K562 (cell line): ENCODE results near the gene CDKN1C. TPM values are rescaled to one million over a fixed set of nuclear protein-coding genes. Genes with fewer than 3 reads are reported as not detected.

ENCODE experiments used
- ATAC-seq: fragments of 200-7000 bp; cut with Tn5 transposase; 3 replicates; pipeline ENCODE4 v1.9.1; 2020; ENCODE audit warnings: moderate library complexity
- BruUV-seq: library from RNA; stranded (reverse); fragments of 400-500 nt; replicated peaks from 2 replicates; lab custom pipeline; 2021; lab: Mats Ljungman, UMichigan
- CTCF ChIA-PET: fragments of 300-600 bp; formaldehyde crosslinking; extraction: SDS; loops from one replicate; lab custom pipeline; 2021; ENCODE audit warnings: low intra/inter-chr PET ratio; lab: Yijun Ruan, JAX
- POLR2A ChIA-PET: fragments of 300-600, 350-650 bp; sonication (Branson Sonifier 250); formaldehyde crosslinking; extraction: SDS; loops from one replicate; lab custom pipeline; 2021; ENCODE audit warnings: antibody characterized with exemption, inconsistent platforms; lab: Yijun Ruan, JAX
- DNase-seq, 4 experiments: peaks; one replicate each; pipeline versions ENCODE4 v3.0.0 to v3.0.0-alpha.2; 2011 to 2018; ENCODE audit warnings: low spot score in 3 of 4, mixed read lengths in 3 of 4; ENCODE audit errors: extremely low read depth in 1 of 4
- FAIRE-seq: peaks from 2 replicates; lab custom pipeline; 2011; peaks lifted over from hg19 to GRCh38; lab: Jason Lieb, UNC
- H2AFZ ChIP-seq: 2 replicates; pipeline ENCODE4 v1.6.0; 2011; ENCODE audit warnings: low read depth, low read length, control low read depth, inconsistent platforms
- H3K27ac ChIP-seq: fragments of 200-600 bp; 3 replicates; pipeline ENCODE4 v1.8.0; 2011; ENCODE audit warnings: low read depth, mild to moderate bottlenecking, control low read depth, inconsistent platforms, low read length, moderate library complexity, mixed read lengths; ENCODE audit errors: extremely low read depth
- H3K27me3 ChIP-seq, 2 experiments: fragments of 300-600 bp in 1 of 2; 2 replicates in 1 of 2; 3 replicates in 1 of 2; pipeline versions ENCODE4 v1.6.0 to v1.8.0; 2011; ENCODE audit warnings: inconsistent platforms in 2 of 2, low read length in 2 of 2, mild to moderate bottlenecking in 1 of 2, mixed read lengths in 1 of 2, moderate library complexity in 1 of 2; ENCODE audit not compliant: control insufficient read depth in 2 of 2, insufficient read depth in 2 of 2
- H3K36me3 ChIP-seq: fragments of 300-600 bp; 3 replicates; pipeline ENCODE4 v1.8.0; 2011; ENCODE audit warnings: mild to moderate bottlenecking, low read length, inconsistent platforms; ENCODE audit not compliant: control insufficient read depth, insufficient read depth
- H3K4me1 ChIP-seq, 2 experiments: fragments of 200-600 bp in 1 of 2; replicated peaks in 1 of 2; 2 replicates in 1 of 2; 3 replicates in 1 of 2; pipeline versions ENCODE4 v1.5.1 to v1.8.0; 2011; ENCODE audit warnings: inconsistent platforms in 2 of 2, low read length in 2 of 2, mild to moderate bottlenecking in 1 of 2, mixed read lengths in 1 of 2, moderate library complexity in 1 of 2; ENCODE audit not compliant: control insufficient read depth in 2 of 2, insufficient read depth in 2 of 2
- H3K4me2 ChIP-seq: 2 replicates; pipeline ENCODE4 v1.6.1; 2011; ENCODE audit warnings: low read length, control low read depth, inconsistent platforms, mixed read lengths; ENCODE audit not compliant: insufficient read depth
- H3K4me3 ChIP-seq: fragments of 200-600 bp; sonication (generic), shearing (Covaris generic); 2 replicates; pipeline ENCODE4 v1.5.1; 2016; ENCODE audit warnings: control low read depth, inconsistent platforms
- H3K79me2 ChIP-seq: fragments of 200-600 bp; 3 replicates; pipeline ENCODE4 v1.8.0; 2011; ENCODE audit warnings: low read length, inconsistent platforms; ENCODE audit not compliant: control insufficient read depth, insufficient read depth
- H3K9ac ChIP-seq, 2 experiments: 2 replicates each; pipeline versions ENCODE4 v1.6.0 to v1.6.1; 2011; ENCODE audit warnings: low read depth in 2 of 2, low read length in 2 of 2, control low read depth in 1 of 2, inconsistent platforms in 1 of 2, mild to moderate bottlenecking in 1 of 2, mixed read lengths in 1 of 2; ENCODE audit not compliant: insufficient read depth in 1 of 2
- H3K9me1 ChIP-seq: one replicate; pipeline ENCODE4 v1.6.0; 2011; ENCODE audit warnings: inconsistent platforms, mild to moderate bottlenecking, low read length, moderate library complexity; ENCODE audit not compliant: control insufficient read depth, insufficient read depth
- H3K9me3 ChIP-seq: replicated peaks from 2 replicates; pipeline ENCODE4 v1.5.1; 2011; ENCODE audit warnings: low read depth, low read length, inconsistent platforms; ENCODE audit not compliant: control insufficient read depth, insufficient read depth
- H4K20me1 ChIP-seq: replicated peaks from 2 replicates; pipeline ENCODE4 v1.6.1; 2011; ENCODE audit warnings: low read length, inconsistent platforms, mixed read lengths; ENCODE audit not compliant: control insufficient read depth, insufficient read depth
- BCOR ChIP-seq: fragments of 450-650 bp; IDR thresholded peaks from 2 replicates; pipeline ENCODE4 v1.6.1; 2016
- CTCF ChIP-seq, 3 experiments: IDR thresholded peaks in 2 of 3; conservative IDR thresholded peaks in 1 of 3; 2 replicates each; pipeline ENCODE4 v1.5.1; 2011 to 2012; ENCODE audit warnings: low read length in 3 of 3, mild to moderate bottlenecking in 3 of 3, control low read depth in 2 of 3, improper control_type of control experiment in 1 of 3, inconsistent platforms in 1 of 3, low read depth in 1 of 3, mixed read lengths in 1 of 3, moderate library complexity in 1 of 3; ENCODE audit not compliant: insufficient read depth in 2 of 3
- EWSR1 ChIP-seq: fragments of 450-650 bp; IDR thresholded peaks from 2 replicates; pipeline ENCODE4 v1.6.1; 2018; ENCODE audit warnings: borderline replicate concordance, mild to moderate bottlenecking, low read depth, moderate library complexity; ENCODE audit not compliant: partially characterized antibody
- NR2C1 ChIP-seq, 2 experiments: fragments of 450-650 bp; IDR thresholded peaks; 2 replicates each; pipeline ENCODE4 v1.6.1; 2017; ENCODE audit warnings: mild to moderate bottlenecking in 2 of 2, antibody characterized with exemption in 1 of 2, inconsistent platforms in 1 of 2, missing compliant biosample characterization in 1 of 2, missing genetic modification characterization in 1 of 2
- NRF1 ChIP-seq, 2 experiments: fragments of 450-650 bp; IDR thresholded peaks in 1 of 2; conservative IDR thresholded peaks in 1 of 2; 2 replicates each; pipeline ENCODE4 v1.6.1; 2014; ENCODE audit warnings: mild to moderate bottlenecking in 2 of 2
- RBM22 ChIP-seq: fragments of 200-400 bp; formaldehyde crosslinking; IDR thresholded peaks from 2 replicates; pipeline ENCODE4 v1.6.1; 2018; ENCODE audit warnings: low read length, low read depth; ENCODE audit not compliant: poor library complexity, severe bottlenecking
- SRSF3 ChIP-seq: fragments of 200-400 bp; formaldehyde crosslinking; IDR thresholded peaks from 2 replicates; pipeline ENCODE4 v1.6.1; 2016; ENCODE audit warnings: mild to moderate bottlenecking, low read length, moderate library complexity; ENCODE audit not compliant: insufficient read depth
- ZNF239 ChIP-seq: fragments of 250-450 bp; sonication (Bioruptor Pico); IDR thresholded peaks from 2 replicates; pipeline ENCODE4 v1.4.0; 2020; ENCODE audit warnings: mild to moderate bottlenecking
- ZNF589 ChIP-seq: fragments of 200-800 bp; sonication (Bioruptor generic); IDR thresholded peaks from 2 replicates; pipeline ENCODE4 v1.6.1; 2016; ENCODE audit warnings: low read depth, missing genetic modification characterization, missing compliant biosample characterization
- ZNF668 ChIP-seq: fragments of 250-450 bp; sonication (Bioruptor Pico); IDR thresholded peaks from 2 replicates; pipeline ENCODE4 v1.8.0; 2022; ENCODE audit warnings: mild to moderate bottlenecking, inconsistent platforms
- WGBS: fragments of 100-300 bp; shearing (Covaris generic); methylation state at CpG from one replicate; pipeline ENCODE4 v1.1.6; 2016; ENCODE audit warnings: low coverage, mixed read lengths; ENCODE audit not compliant: insufficient coverage; ENCODE audit errors: missing lambda C conversion rate; 5-methylcytosine and 5-hydroxymethylcytosine counted together
- in situ Hi-C: fragments of 300-500 bp; cut with MboI; formaldehyde crosslinking; loops from 4 replicates; pipeline ENCODE4 v1.15.0; 2018; ENCODE audit warnings: inconsistent platforms, mixed read lengths
- intact Hi-C: fragments of 100-400 bp; cut with micrococcal nuclease; formaldehyde crosslinking; loops from 2 replicates; pipeline ENCODE4 v1.14.2; 2022
- polyA plus RNA-seq, 8 experiments: library from polyadenylated mRNA; depleted of rRNA in 4 of 8; stranded (reverse) in 5 of 8; unstranded in 3 of 8; fragments of >200 nt; fragmentation: Nextera tagmentation in 2 of 8; fragmentation: Illumina TruSeq in 1 of 8; extraction: Ambion mirVana in 2 of 8; extraction: Trizol in 1 of 8; gene quantifications; 2 replicates each; pipeline versions ENCODE4 v1.2.1 to v1.2.3, GENCODE V29; 2011 to 2014; ENCODE audit warnings: inconsistent platforms in 1 of 8, missing spikeins in 1 of 8
- total RNA-seq, 7 experiments: library from RNA; depleted of rRNA in 6 of 7; stranded (reverse); fragments of >200 nt in 6 of 7; fragmentation: Illumina TruSeq in 2 of 7; extraction: Trizol in 2 of 7; gene quantifications; 2 replicates each; pipeline versions ENCODE4 v1.2.1 to v1.2.3, GENCODE V29; 2011 to 2021; ENCODE audit warnings: low replicate concordance in 1 of 7
- TF ChIP-seq, protein P1 (sequence below): sonication (generic); formaldehyde crosslinking; IDR thresholded peaks from 2 replicates; pipeline ENCODE4 v1.8.0; 2022; ENCODE audit warnings: missing genetic modification reagents, mild to moderate bottlenecking, borderline replicate concordance
- TF ChIP-seq, protein P2 (sequence below), 2 experiments: IDR thresholded peaks; 2 replicates each; pipeline ENCODE4 v1.6.1; 2011; ENCODE audit warnings: borderline replicate concordance in 1 of 2, control low read depth in 1 of 2, low read depth in 1 of 2, low read length in 1 of 2, mild to moderate bottlenecking in 1 of 2, mixed read lengths in 1 of 2, moderate library complexity in 1 of 2; ENCODE audit not compliant: insufficient read depth in 1 of 2, insufficient read length in 1 of 2, poor library complexity in 1 of 2, severe bottlenecking in 1 of 2; ENCODE audit errors: extremely low read depth in 1 of 2

The CDKN1C gene
- total and polyA plus RNA-seq, 9 of the 15 experiments (the other 6 are each of a cell fraction or from before 2014, with no cell fraction given) = 2.8 to 21.1 (median 9.3) TPM

DNA sequence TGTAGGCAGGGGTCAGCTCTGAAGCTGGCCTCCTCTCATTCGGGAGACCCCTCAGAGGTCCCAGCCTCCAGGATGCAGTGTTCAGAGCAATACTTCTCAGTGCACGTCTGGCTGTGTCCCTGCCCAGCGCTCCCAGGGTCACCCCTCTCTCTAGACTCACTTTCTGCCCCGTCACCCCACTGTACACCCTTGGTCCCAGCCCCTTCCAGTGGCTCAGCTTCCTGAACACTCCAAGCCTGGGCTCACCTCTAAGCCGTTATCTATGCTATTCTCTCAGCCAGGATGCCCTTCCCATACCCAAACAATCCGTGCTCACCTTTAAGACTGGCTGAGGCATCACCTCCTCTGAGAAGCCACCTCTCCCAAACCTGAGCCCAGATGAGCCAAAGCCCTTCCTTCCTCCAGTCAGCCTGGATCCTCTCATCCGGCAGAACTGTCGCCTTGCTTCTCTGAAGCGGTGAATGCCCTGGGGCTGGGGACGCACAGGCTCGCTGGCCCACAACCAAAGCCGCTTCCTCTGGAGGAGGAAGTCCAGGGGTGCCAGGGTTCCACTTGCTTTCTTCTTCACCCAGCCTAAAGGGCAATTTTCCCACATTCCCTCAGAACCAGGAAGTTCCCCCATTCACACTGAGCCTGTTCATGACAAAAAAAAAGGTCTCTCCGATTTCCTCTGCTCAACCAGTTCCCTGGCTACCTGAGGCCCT lies 13.7 kb upstream of the CDKN1C start:
- CTCF ChIA-PET = interaction anchor here (0.5 kb wide), 1 partner anchor 445 kb away, joined by 3 read pairs; no protein-coding TSS in a partner anchor
- 82% methylated on average over 10 of the region's 13 CpGs for WGBS
- no TSS peak for BruUV-seq
- DNase-seq = no peak
- H3K9me1 ChIP-seq = no peaks in the 10 kb centered on the region
- H3K27me3 ChIP-seq = no peaks in the 10 kb centered on the region
- H3K36me3 ChIP-seq = no peaks in the 10 kb centered on the region
- peak overlapping the region in 1 of 2 experiments; percentile 73; a peak in 1 of 4 replicates for H3K9ac ChIP-seq
- in situ Hi-C loops = loop anchor here (5.0 kb wide), 1 partner anchor 472 kb away; no protein-coding TSS in a partner anchor
- FAIRE-seq = no peak
- no peak overlapping the region; the same call in 2 of the 3 replicates for H3K27ac ChIP-seq
- no peaks in the 10 kb centered on the region for H3K9me3 ChIP-seq
- no peak overlapping the region for H3K4me2 ChIP-seq
- ATAC-seq = no peak
- H4K20me1 ChIP-seq = no peaks in the 10 kb centered on the region
- H2AFZ ChIP-seq = peak overlapping the region; percentile 51; the same call in 1 of the 2 replicates
- H3K4me3 ChIP-seq = no peak overlapping the region
- peaks cover 33 to 71% of the 10 kb centered on the region in 2 experiments for H3K4me1 ChIP-seq
- H3K79me2 ChIP-seq = 0 out of 3 replicates have a peak, but pooled peaks cover 2% of the 10 kb centered on the region
- intact Hi-C loops = loop anchor here (10.0 kb wide), 3 partner anchors 196 to 594 kb away; partner anchors contain the start of genes C11orf21 and TSPAN32
- POLR2A ChIA-PET = interaction anchor here (0.6 to 1.1 kb wide), 3 partner anchors 9 to 29 kb away, joined by 3 to 5 read pairs (median 3); no protein-coding TSS in a partner anchor
- TF ChIP-seq SRSF3 (no peak), NRF1 (conservative IDR thresholded peaks at IDR 0.05 in 1 of 2, IDR thresholded peaks at IDR 0.05 in 1 of 2) (no peak; a peak in 1 of 4 replicates), NR2C1 (IDR thresholded peaks at IDR 0.05) (no peak), NR2C1 (tag; IDR thresholded peaks at IDR 0.05) (peak; percentile 3; the same call in 1 of the 2 replicates), EWSR1 (no peak), CTCF (IDR thresholded peaks at IDR 0.05 in 2 of 3, conservative IDR thresholded peaks at IDR 0.05 in 1 of 3; ENCODE audit: insufficient read depth in 2 of 3, low read depth in 1 of 3, low read length in 3 of 3) (no peak), RBM22 (no peak), BCOR (no peak), ZNF668 (CRISPR knock-in tag) (no peak), ZNF589 (CRISPR knock-in tag) (peak; percentile 30; the same call in 1 of the 2 replicates), ZNF239 (CRISPR knock-in tag) (0 out of 2 replicates have a peak, but pooled peaks have one; percentile 1)
- TF ChIP-seq, protein P1, sequence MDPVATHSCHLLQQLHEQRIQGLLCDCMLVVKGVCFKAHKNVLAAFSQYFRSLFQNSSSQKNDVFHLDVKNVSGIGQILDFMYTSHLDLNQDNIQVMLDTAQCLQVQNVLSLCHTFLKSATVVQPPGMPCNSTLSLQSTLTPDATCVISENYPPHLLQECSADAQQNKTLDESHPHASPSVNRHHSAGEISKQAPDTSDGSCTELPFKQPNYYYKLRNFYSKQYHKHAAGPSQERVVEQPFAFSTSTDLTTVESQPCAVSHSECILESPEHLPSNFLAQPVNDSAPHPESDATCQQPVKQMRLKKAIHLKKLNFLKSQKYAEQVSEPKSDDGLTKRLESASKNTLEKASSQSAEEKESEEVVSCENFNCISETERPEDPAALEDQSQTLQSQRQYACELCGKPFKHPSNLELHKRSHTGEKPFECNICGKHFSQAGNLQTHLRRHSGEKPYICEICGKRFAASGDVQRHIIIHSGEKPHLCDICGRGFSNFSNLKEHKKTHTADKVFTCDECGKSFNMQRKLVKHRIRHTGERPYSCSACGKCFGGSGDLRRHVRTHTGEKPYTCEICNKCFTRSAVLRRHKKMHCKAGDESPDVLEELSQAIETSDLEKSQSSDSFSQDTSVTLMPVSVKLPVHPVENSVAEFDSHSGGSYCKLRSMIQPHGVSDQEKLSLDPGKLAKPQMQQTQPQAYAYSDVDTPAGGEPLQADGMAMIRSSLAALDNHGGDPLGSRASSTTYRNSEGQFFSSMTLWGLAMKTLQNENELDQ (CRISPR knock-in tag) = no peak
- TF ChIP-seq, protein P2, sequence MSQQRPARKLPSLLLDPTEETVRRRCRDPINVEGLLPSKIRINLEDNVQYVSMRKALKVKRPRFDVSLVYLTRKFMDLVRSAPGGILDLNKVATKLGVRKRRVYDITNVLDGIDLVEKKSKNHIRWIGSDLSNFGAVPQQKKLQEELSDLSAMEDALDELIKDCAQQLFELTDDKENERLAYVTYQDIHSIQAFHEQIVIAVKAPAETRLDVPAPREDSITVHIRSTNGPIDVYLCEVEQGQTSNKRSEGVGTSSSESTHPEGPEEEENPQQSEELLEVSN (IDR thresholded peaks at IDR 0.05; ENCODE audit: borderline replicate concordance in 1 of 2, extremely low read depth in 1 of 2, insufficient read depth in 1 of 2, insufficient read length in 1 of 2, low read depth in 1 of 2, low read length in 1 of 2, poor library complexity in 1 of 2, severe bottlenecking in 1 of 2) = no peak
